Adrenal gland (tissue), 12 donors: Measurements from ENCODE around the gene ELK1. TPM values are rescaled to one million over a fixed set of nuclear protein-coding genes. Genes with fewer than 3 reads are reported as not detected.
A peak's percentile ranks its signal among the peaks of the same experiment; 100 is the strongest.

Source experiments
- DNase-seq, 7 donors: peaks; one replicate each; pipeline ENCODE4 v3.0.0-alpha.2; 2019 to 2020
- H3K27ac ChIP-seq, 5 donors: fragments of 200-600 bp; sonication (generic) in 4 of 5; 1 replicate in 3 of 5; 2 replicates in 2 of 5; pipeline versions ENCODE4 v1.5.1 to v1.8.0; 2016 to 2020; ENCODE audit warnings: mild to moderate bottlenecking in 1 of 5
- H3K27me3 ChIP-seq: fragments of 200-600 bp; 2 replicates; pipeline ENCODE4 v1.8.0; 2021
- H3K36me3 ChIP-seq, 2 donors: fragments of 200-600 bp; replicated peaks in 1 of 2; 1 replicate in 1 of 2; 2 replicates in 1 of 2; pipeline versions ENCODE4 v1.5.1 to v1.8.0; 2018 to 2022
- H3K4me1 ChIP-seq, 2 donors: fragments of 200-600 bp; replicated peaks in 1 of 2; 1 replicate in 1 of 2; 2 replicates in 1 of 2; pipeline versions ENCODE4 v1.5.1 to v1.8.0; 2018 to 2021
- H3K4me3 ChIP-seq, 4 donors: fragments of 200-600 bp; sonication (generic) in 3 of 4; one replicate each; pipeline ENCODE4 v1.5.1; 2016 to 2018
- H3K9me3 ChIP-seq, 3 donors: fragments of 200-600 bp; sonication (generic) in 1 of 3; replicated peaks in 1 of 3; 1 replicate in 2 of 3; 2 replicates in 1 of 3; pipeline versions ENCODE4 v1.5.1 to v1.8.0; 2016 to 2021
- POLR2A ChIP-seq, 2 donors: fragments of 450-650 bp; IDR thresholded peaks; one replicate each; pipeline ENCODE4 v1.6.1; 2017; ENCODE audit warnings: antibody characterized with exemption in 2 of 2, mild to moderate bottlenecking in 2 of 2, moderate library complexity in 1 of 2
- WGBS, 4 donors: extraction: QIAGEN DNeasy Blood & Tissue Kit in 2 of 4; methylation state at CpG; one replicate each; pipeline versions ENCODE4 v1.1.5 to v1.1.7; 2013 to 2017; 5-methylcytosine and 5-hydroxymethylcytosine counted together
- intact Hi-C, 2 donors: fragments of 100-400 bp; cut with DNase I; formaldehyde crosslinking; loops; one replicate each; pipeline versions ENCODE4 v1.14.1 to v1.15.0; 2022 to 2023
- polyA plus RNA-seq, 3 donors: library from polyadenylated mRNA; stranded (reverse); fragments of 200-250 nt in 2 of 3; fragments of 350-450 nt in 1 of 3; fragmentation: Illumina TruSeq in 1 of 3; extraction: RNeasy Lipid Tissue Mini Kit (QIAGEN cat#74804) in 1 of 3; gene quantifications; one replicate each; pipeline ENCODE4 v1.2.3, GENCODE V29; 2013 to 2014
- total RNA-seq, 9 donors: library from RNA; depleted of rRNA in 4 of 9; stranded (reverse); fragments of >200 nt in 4 of 9; fragments of 120-200 nt in 1 of 9; fragmentation: NEBNext Ultra II Directional in 1 of 9; extraction: Animal tissue kit (Norgen Biotek cat#: 25700) in 1 of 9; gene quantifications; one replicate each; pipeline versions ENCODE4 v1.1.0 to v1.2.4, GENCODE V29; 2013 to 2023
- TF ChIP-seq, protein P1 (sequence below), 6 experiments: fragments of 450-650 bp in 4 of 6; fragments of 200-600 bp in 2 of 6; sonication (generic) in 1 of 6; IDR thresholded peaks; 1 replicate in 5 of 6; 2 replicates in 1 of 6; pipeline versions ENCODE4 v1.5.1 to v1.8.0; 2016 to 2021; ENCODE audit warnings: antibody characterized with exemption in 6 of 6, mild to moderate bottlenecking in 2 of 6, moderate library complexity in 1 of 6
- donor health status: healthy with polysubstance abuse.
- donor health status: Bipolar disorder and iron deficiency.
- donor health status: DM: yes; HTN: yes; CAD: no.
- donor health status: DM: no; HTN: no; CAD: no.
- donor health status: DM: no; HTN: no; CAD: no.
- donor health status: DM: yes; HTN: yes; CAD: no.

The ELK1 gene
- total and polyA plus RNA-seq, 12 donors: 21.6 to 78.8 (median 46.3) TPM

DNA sequence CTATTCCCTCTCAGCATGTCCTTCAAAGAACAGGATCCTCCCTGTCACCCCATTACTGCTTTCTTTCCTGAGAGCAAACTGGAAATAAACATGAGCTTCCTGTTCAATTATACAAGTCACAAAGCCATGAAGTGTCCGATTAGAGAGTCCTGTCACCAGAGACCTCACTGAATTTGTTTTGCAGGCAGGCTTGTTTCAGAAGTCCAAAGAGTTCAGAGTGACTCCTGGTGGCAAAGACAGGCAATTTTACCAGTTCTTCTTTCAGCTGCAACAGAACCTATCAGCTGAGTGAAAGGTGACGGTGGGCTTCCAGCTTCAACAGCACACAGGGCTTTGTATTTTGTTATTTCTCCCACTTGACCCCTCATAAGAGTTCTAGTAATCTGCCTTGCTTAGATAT lies 6.4 kb downstream of the ELK1 start:
- no peak overlapping the region for H3K4me3 ChIP-seq
- H3K27me3 ChIP-seq: no peaks in the 10 kb centered on the region
- peak overlapping the region in 1 of 5 donors; percentile 10 for H3K27ac ChIP-seq
- DNase-seq: no peak
- no peaks in the 10 kb centered on the region for H3K9me3 ChIP-seq
- intact Hi-C loops: loop anchor here in 1 of 2 donors (10.0 kb wide), 1 partner anchor 79 kb away; the partner anchor contains the start of gene ARAF
- no peak for TF ChIP-seq POLR2A (IDR thresholded peaks at IDR 0.05)
- TF ChIP-seq, protein P1, sequence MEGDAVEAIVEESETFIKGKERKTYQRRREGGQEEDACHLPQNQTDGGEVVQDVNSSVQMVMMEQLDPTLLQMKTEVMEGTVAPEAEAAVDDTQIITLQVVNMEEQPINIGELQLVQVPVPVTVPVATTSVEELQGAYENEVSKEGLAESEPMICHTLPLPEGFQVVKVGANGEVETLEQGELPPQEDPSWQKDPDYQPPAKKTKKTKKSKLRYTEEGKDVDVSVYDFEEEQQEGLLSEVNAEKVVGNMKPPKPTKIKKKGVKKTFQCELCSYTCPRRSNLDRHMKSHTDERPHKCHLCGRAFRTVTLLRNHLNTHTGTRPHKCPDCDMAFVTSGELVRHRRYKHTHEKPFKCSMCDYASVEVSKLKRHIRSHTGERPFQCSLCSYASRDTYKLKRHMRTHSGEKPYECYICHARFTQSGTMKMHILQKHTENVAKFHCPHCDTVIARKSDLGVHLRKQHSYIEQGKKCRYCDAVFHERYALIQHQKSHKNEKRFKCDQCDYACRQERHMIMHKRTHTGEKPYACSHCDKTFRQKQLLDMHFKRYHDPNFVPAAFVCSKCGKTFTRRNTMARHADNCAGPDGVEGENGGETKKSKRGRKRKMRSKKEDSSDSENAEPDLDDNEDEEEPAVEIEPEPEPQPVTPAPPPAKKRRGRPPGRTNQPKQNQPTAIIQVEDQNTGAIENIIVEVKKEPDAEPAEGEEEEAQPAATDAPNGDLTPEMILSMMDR (IDR thresholded peaks at IDR 0.05): peak; percentile 7 to 48 (median 44)
- peaks cover 0 to 18% of the 10 kb centered on the region in 2 donors for H3K36me3 ChIP-seq
- WGBS, 4 donors: 25 to 44% (median 31%) methylated on average over 2 of the region's 2 CpGs
- peaks cover 0 to 14% of the 10 kb centered on the region in 2 donors for H3K4me1 ChIP-seq

DNA sequence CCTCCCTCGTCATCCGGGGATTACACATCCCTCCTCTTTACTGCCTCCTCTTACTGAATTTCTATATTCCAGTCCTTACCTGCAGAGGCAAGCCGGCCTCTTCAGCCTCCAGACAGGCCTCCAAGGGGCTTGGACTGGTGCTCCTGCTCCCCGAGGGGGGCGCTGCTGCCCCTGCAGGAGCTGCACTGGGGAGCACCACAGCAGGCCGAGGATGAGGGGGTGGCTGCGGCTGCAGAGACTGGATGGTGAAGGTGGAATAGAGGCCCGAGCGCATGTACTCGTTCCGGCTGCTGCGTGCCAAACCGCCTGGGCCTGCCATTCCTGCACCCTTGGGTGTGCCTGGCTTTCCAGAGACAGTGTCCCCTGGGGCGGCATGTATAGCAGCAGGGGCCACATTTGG lies 11.5 kb downstream of the ELK1 start:
- Histone ChIP-seq H3K4me3 (no peak overlapping the region), H3K27me3 (no peaks in the 10 kb centered on the region), H3K27ac (no peak overlapping the region), H3K36me3 (peaks cover 0 to 35% of the 10 kb centered on the region in 2 donors), H3K4me1 (peaks cover 0 to 1% of the 10 kb centered on the region in 2 donors), H3K9me3 (no peaks in the 10 kb centered on the region)
- no peak for DNase-seq
- TF ChIP-seq, protein P1 (IDR thresholded peaks at IDR 0.05): no peak
- TF ChIP-seq POLR2A (IDR thresholded peaks at IDR 0.05): no peak
- 85 to 92% (median 89%) methylated on average over 4 to 14 of the region's 14 CpGs for WGBS, 4 donors
- intact Hi-C loops: no loop called here

DNA sequence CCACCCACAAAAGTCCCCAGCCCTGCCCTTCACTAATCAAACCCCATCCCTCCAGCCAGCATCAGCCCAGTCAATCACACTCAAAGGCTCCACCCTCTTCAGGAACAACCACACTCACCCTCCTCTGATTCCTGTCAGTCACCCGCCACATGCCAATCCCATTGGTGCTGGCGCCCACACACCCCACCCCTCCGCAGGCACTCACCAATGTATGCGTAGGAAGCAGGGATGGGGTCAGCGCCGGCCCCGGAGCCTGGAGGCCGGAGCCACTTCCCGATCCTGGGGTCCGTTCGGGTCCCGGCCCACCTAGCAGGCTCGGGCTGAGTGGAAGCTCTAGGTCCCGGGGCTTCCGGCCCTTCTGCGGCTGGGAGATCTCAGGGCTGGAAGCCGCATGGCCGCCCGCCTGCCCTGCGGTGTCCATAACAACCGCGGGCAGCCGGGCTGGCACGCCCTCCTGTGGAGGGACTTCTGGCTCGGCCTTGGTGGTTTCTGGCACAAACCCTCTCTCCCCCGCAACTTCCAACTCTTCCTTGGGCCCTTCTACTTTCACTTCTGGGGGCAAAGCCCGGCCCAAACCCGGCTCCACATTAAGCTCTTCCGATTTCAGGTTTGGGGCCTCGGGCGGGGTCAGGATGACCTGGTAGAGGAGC lies 12.7 kb downstream of the ELK1 start:
- Histone ChIP-seq H3K27me3 (no peaks in the 10 kb centered on the region), H3K9me3 (no peaks in the 10 kb centered on the region), H3K4me3 (peak overlapping the region in 1 of 4 donors; percentile 19), H3K27ac (no peak overlapping the region), H3K36me3 (peaks cover 0 to 35% of the 10 kb centered on the region in 2 donors), H3K4me1 (no peaks in the 10 kb centered on the region)
- peak in 4 of 7 donors; percentile 32 to 75 (median 37) for DNase-seq
- intact Hi-C loops: no loop called here
- TF ChIP-seq, protein P1 (IDR thresholded peaks at IDR 0.05): peak in 2 of 6 experiments; percentile 9 to 28
- TF ChIP-seq POLR2A (IDR thresholded peaks at IDR 0.05): no peak
- WGBS, 4 donors: 52 to 79% (median 57%) methylated on average over 6 to 31 of the region's 31 CpGs

GRCh38 chrX:47634871-47635575 lies 15.3 kb downstream of the ELK1 start:
- no peaks in the 10 kb centered on the region for H3K9me3 ChIP-seq
- 79 to 84% (median 83%) methylated on average over 16 of the region's 16 CpGs for WGBS, 4 donors
- no peak overlapping the region for H3K27ac ChIP-seq
- no peak overlapping the region for H3K4me3 ChIP-seq
- intact Hi-C loops: no loop called here
- H3K27me3 ChIP-seq: no peaks in the 10 kb centered on the region
- TF ChIP-seq, protein P1 (IDR thresholded peaks at IDR 0.05): no peak
- DNase-seq: no peak
- no peaks in the 10 kb centered on the region for H3K4me1 ChIP-seq
- H3K36me3 ChIP-seq: peaks cover 0 to 26% of the 10 kb centered on the region in 2 donors
